Gastrocnemius medialis (tissue), 4 donors: Measurements from ENCODE around the gene BPIFB1.

Source experiments
- CTCF ChIP-seq, 5 experiments: fragments of 450-650 bp in 3 of 5; fragments of 200-600 bp in 2 of 5; sonication (generic) in 2 of 5; IDR thresholded peaks in 4 of 5; conservative IDR thresholded peaks in 1 of 5; 1 replicate in 4 of 5; 2 replicates in 1 of 5; pipeline ENCODE4 v1.5.1; 2016 to 2019; ENCODE audit warnings: antibody characterized with exemption in 5 of 5, mild to moderate bottlenecking in 3 of 5, moderate library complexity in 3 of 5
- POLR2A ChIP-seq, 2 donors: fragments of 450-650 bp; IDR thresholded peaks; one replicate each; pipeline ENCODE4 v1.6.1; 2017; ENCODE audit warnings: antibody characterized with exemption in 2 of 2, mild to moderate bottlenecking in 2 of 2, moderate library complexity in 2 of 2

GRCh38 chr20:33235696-33236095, 47.3 kb upstream of the BPIFB1 start, which contains the start of gene BPIFA1:
- no peak for TF ChIP-seq CTCF (IDR thresholded peaks at IDR 0.05 in 4 of 5, conservative IDR thresholded peaks at IDR 0.05 in 1 of 5)
- no peak for TF ChIP-seq POLR2A (IDR thresholded peaks at IDR 0.05)
